Testis (tissue), 2 donors: Measurements from ENCODE around the gene ADAMTSL2.

Experiments
- POLR2A ChIP-seq: fragments of 450-650 bp; IDR thresholded peaks from one replicate; pipeline ENCODE4 v1.6.1; 2017; ENCODE audit warnings: antibody characterized with exemption, mild to moderate bottlenecking, moderate library complexity
- TF ChIP-seq, protein P1 (sequence below), 3 experiments: fragments of 450-650 bp in 2 of 3; fragments of 200-600 bp in 1 of 3; sonication (generic) in 1 of 3; IDR thresholded peaks; one replicate each; pipeline ENCODE4 v1.5.1; 2016 to 2019; ENCODE audit warnings: antibody characterized with exemption in 3 of 3, mild to moderate bottlenecking in 2 of 3, moderate library complexity in 1 of 3

DNA sequence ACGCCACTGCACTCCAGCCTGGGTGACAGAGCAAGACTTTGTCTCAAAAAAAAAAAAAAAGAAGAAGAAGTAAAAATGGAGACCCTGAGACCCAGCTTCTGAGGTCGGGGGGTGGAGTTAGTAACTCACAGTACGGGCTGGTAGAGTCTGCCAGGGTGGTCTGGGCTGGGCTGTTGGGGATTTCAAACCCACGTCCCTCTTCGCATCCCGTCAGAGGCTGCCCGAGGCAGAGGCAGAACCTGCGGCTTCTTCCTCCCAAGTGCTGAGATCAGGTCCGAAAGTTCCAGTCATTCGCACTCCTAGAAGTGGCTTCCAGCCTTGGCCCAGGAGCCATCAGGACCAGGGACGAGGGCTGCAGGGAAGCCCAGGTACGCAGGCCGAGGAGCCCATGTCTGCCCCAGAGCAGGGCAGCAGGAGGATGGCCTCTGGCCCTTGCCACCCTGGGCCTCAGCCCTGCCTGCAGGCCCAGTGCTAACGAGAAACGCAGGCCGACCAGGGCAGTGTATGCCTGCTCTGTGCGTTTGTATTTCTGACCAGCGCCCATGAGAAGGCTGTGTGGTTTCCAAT is 45.7 kb upstream of the ADAMTSL2 start:
- TF ChIP-seq, protein P1, sequence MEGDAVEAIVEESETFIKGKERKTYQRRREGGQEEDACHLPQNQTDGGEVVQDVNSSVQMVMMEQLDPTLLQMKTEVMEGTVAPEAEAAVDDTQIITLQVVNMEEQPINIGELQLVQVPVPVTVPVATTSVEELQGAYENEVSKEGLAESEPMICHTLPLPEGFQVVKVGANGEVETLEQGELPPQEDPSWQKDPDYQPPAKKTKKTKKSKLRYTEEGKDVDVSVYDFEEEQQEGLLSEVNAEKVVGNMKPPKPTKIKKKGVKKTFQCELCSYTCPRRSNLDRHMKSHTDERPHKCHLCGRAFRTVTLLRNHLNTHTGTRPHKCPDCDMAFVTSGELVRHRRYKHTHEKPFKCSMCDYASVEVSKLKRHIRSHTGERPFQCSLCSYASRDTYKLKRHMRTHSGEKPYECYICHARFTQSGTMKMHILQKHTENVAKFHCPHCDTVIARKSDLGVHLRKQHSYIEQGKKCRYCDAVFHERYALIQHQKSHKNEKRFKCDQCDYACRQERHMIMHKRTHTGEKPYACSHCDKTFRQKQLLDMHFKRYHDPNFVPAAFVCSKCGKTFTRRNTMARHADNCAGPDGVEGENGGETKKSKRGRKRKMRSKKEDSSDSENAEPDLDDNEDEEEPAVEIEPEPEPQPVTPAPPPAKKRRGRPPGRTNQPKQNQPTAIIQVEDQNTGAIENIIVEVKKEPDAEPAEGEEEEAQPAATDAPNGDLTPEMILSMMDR (IDR thresholded peaks at IDR 0.05), result no peak
- no peak for TF ChIP-seq POLR2A
